ENCODE measurements around the gene BMP15.
A peak's percentile ranks its signal among the peaks of the same experiment; 100 is the strongest.

Gene BMP15

DNA sequence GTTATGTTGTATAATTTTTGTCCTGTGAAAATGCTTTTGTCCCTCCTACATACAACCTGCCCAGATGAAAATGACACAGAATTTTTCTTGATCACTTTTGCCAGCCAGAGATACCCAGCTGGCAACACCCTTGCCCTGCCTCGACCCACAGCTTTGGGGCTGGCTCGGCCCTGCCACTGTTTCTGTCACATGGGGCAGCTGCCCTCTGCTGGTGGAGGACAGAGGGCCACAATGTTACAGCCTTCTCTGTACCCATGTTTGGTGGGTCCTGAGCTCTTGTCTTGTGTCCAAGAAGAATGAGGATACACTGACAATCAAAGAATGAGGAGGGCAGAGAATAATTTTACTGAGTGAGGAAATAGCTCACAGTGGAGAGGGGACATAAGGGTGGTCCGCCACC is 31.1 kb downstream of the BMP15 start:
- Mint-ChIP-seq H3K4me3 (no peak overlapping the region), H3K27ac (no peak overlapping the region), H3K9me3 (no peaks in the 10 kb centered on the region), H3K4me1 (no peaks in the 10 kb centered on the region), H3K27me3 (peaks cover 4% of the 10 kb centered on the region), H3K36me3 (no peaks in the 10 kb centered on the region)
- CTCF ChIA-PET = no interaction called here
- DNase-seq = peak; percentile 21

DNA sequence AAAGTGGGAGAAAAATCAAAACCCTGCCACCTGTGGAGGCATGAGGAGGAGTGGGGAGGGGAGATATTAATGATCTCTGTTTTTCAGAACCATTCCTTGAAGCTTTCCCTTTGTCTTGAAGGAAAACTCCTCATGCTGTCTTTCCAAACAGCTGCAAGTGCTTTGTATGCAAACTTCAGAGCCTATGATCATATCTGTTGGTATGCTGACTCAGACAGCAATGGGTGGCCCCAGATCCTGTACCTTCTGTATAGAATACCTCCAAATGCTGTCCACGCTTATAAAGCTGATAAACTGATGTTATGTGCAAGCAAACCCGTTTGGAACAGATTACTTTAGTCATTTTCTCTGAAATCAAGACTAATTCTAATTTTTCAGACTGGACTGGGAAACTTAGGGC is 31.9 kb downstream of the BMP15 start:
- H3K27ac Mint-ChIP-seq = no peak overlapping the region
- CTCF ChIA-PET = no interaction called here
- no peaks in the 10 kb centered on the region for H3K9me3 Mint-ChIP-seq
- no peak overlapping the region for H3K4me3 Mint-ChIP-seq
- DNase-seq = no peak
- H3K4me1 Mint-ChIP-seq = no peaks in the 10 kb centered on the region
- H3K27me3 Mint-ChIP-seq = peaks cover 4% of the 10 kb centered on the region
- no peaks in the 10 kb centered on the region for H3K36me3 Mint-ChIP-seq

DNA sequence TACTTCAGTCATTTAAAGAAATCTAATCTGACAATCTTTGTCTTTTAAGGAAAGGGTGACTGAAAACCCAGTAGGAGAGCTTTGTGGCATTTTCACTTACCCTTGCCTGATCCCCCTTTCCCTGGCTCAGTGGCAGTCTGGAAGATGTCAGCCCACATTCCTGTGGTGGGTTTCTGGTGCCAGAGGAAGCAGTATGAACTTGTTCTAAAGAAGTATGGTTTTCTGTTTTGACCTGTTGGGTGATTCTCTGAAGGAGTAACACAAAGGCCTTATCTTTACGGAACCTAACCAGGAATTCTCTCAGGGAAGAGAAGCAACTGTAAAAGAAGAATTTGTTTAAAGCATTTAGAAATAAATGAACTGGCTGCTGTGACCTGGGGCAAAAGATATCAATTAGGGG is 41.9 kb downstream of the BMP15 start:
- CTCF ChIA-PET = no interaction called here
- Mint-ChIP-seq H3K27me3 (no peaks in the 10 kb centered on the region), H3K27ac (no peak overlapping the region), H3K4me3 (no peak overlapping the region), H3K36me3 (no peaks in the 10 kb centered on the region), H3K4me1 (no peaks in the 10 kb centered on the region), H3K9me3 (peaks cover 3% of the 10 kb centered on the region)
- DNase-seq = no peak

DNA sequence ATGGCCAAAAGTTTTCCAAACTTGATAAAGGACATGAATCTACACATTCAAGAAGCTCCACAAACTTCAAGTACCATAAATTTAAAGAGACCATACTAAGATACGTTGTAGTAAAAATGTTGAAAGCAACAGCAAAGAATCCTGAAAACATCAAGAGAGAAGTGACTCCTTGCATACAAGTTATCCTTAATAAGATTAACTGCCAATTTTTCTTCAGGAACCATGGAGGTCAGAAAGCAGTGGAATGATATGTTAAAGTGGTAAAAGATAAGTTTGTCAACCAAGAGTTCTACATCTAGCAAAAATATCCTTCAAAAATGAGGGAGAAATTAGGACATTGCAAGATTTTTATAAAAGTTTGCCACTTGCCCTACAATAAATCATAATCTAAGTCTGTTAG is 43.3 kb downstream of the BMP15 start:
- Mint-ChIP-seq H3K9me3 (peaks cover 3% of the 10 kb centered on the region), H3K4me3 (no peak overlapping the region), H3K36me3 (no peaks in the 10 kb centered on the region), H3K27me3 (no peaks in the 10 kb centered on the region), H3K27ac (no peak overlapping the region), H3K4me1 (no peaks in the 10 kb centered on the region)
- DNase-seq = no peak
- CTCF ChIA-PET = no interaction called here

DNA sequence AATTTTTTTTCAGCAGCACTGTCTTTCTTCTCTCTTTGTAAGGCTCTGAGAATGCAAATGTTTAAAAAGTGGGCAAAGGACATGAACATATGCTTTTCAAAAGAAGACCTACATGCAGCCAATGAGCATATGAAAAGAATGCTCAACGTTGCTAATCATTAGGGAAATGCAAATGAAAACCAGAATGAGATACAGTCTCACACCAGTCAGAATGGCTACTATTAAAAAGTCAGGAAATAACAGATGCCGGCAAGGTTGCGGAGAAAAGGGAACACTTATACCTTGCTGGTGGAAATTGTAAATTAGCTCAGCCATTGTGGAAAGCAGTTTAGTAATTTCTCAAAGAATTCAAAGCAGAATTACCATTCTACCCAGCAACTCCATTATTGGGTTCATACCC is 51.6 kb downstream of the BMP15 start:
- H3K36me3 Mint-ChIP-seq = no peaks in the 10 kb centered on the region
- H3K27ac Mint-ChIP-seq = no peak overlapping the region
- DNase-seq = no peak
- H3K4me3 Mint-ChIP-seq = no peak overlapping the region
- no peaks in the 10 kb centered on the region for H3K4me1 Mint-ChIP-seq
- CTCF ChIA-PET = no interaction called here
- no peaks in the 10 kb centered on the region for H3K9me3 Mint-ChIP-seq
- no peaks in the 10 kb centered on the region for H3K27me3 Mint-ChIP-seq

DNA sequence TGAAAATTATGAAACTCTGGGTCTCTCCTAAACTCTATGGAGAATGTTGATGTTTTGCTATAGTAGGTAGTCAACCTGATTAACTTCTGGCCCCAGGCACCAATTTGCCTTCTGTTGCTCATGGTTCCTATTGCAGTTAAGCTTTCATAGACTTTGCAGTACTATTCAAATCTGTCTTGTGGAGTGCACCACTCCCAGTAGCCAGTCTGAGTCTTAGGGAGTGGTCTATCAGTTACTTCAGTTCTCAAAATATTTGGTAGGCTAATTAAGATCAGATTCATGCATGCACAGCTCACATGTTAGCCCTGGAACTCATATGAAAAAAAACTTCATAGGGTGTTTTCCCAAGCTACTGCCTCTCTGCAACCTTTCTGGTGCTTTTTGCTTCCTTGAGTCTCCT is 53.3 kb downstream of the BMP15 start:
- Mint-ChIP-seq H3K27me3 (no peaks in the 10 kb centered on the region), H3K9me3 (no peaks in the 10 kb centered on the region), H3K4me3 (no peak overlapping the region), H3K4me1 (no peaks in the 10 kb centered on the region), H3K27ac (no peak overlapping the region), H3K36me3 (no peaks in the 10 kb centered on the region)
- CTCF ChIA-PET = no interaction called here
- no peak for DNase-seq
